ENCODE measurements around the gene ALDH16A1. TPM values are rescaled to one million over a fixed set of nuclear protein-coding genes. Genes with fewer than 3 reads are reported as not detected.

Gene ALDH16A1
- total RNA-seq, 1 experiment from 2014 or later, result 34.2 TPM

GRCh38 chr19:49407482-49408015 lies 45.5 kb upstream of the ALDH16A1 start:
- no peaks in the 10 kb centered on the region for H3K4me1 Mint-ChIP-seq (ENCODE audit: insufficient read depth, unreplicated experiment)
- no peak overlapping the region for H3K27ac Mint-ChIP-seq (ENCODE audit: low read depth, unreplicated experiment)
- no peaks in the 10 kb centered on the region for H3K36me3 Mint-ChIP-seq (ENCODE audit: insufficient read depth, unreplicated experiment)
- H3K9me3 Mint-ChIP-seq (ENCODE audit: unreplicated experiment), result no peaks in the 10 kb centered on the region
- H3K4me3 Mint-ChIP-seq (ENCODE audit: unreplicated experiment), result no peak overlapping the region
- peaks cover 12% of the 10 kb centered on the region for H3K27me3 Mint-ChIP-seq (ENCODE audit: insufficient read depth, unreplicated experiment)
- TF ChIP-seq CTCF (IDR thresholded peaks at IDR 0.05; ENCODE audit: unreplicated experiment), result no peak
- intact Hi-C loops (cut with micrococcal nuclease), result no loop called here
- CTCF ChIA-PET, result interaction anchor here (1.5 kb wide), 1 partner anchor 9 kb away, joined by 3 read pairs; no protein-coding TSS in a partner anchor
- POLR2A ChIA-PET, result interaction anchor here (0.6 to 1.6 kb wide), 2 partner anchors 16 to 45 kb away, joined by 3 to 4 read pairs; partner anchors contain the start of gene TEAD2
- no peak for DNase-seq (ENCODE audit: unreplicated experiment)
- no TSS peak for BruUV-seq (replicated peaks)

GRCh38 chr19:49408816-49409440 lies 44.1 kb upstream of the ALDH16A1 start:
- CTCF ChIA-PET, result interaction anchor here (0.6 kb wide), 1 partner anchor 15 kb away, joined by 4 read pairs; no protein-coding TSS in a partner anchor
- DNase-seq (ENCODE audit: unreplicated experiment), result no peak
- Mint-ChIP-seq H3K4me3 (ENCODE audit: unreplicated experiment) (no peak overlapping the region), H3K36me3 (ENCODE audit: insufficient read depth, unreplicated experiment) (no peaks in the 10 kb centered on the region), H3K9me3 (ENCODE audit: unreplicated experiment) (no peaks in the 10 kb centered on the region), H3K27ac (ENCODE audit: low read depth, unreplicated experiment) (no peak overlapping the region), H3K27me3 (ENCODE audit: insufficient read depth, unreplicated experiment) (peaks cover 12% of the 10 kb centered on the region), H3K4me1 (ENCODE audit: insufficient read depth, unreplicated experiment) (no peaks in the 10 kb centered on the region)
- BruUV-seq (replicated peaks), result no TSS peak
- intact Hi-C loops (cut with micrococcal nuclease), result no loop called here
- POLR2A ChIA-PET, result interaction anchor here (1.6 kb wide), 1 partner anchor 17 kb away, joined by 3 read pairs; no protein-coding TSS in a partner anchor
- no peak for TF ChIP-seq CTCF (IDR thresholded peaks at IDR 0.05; ENCODE audit: unreplicated experiment)

- DNase-seq (ENCODE audit: unreplicated experiment), result no peak
- Mint-ChIP-seq H3K9me3 (ENCODE audit: unreplicated experiment) (no peaks in the 10 kb centered on the region), H3K27ac (ENCODE audit: low read depth, unreplicated experiment) (no peak overlapping the region), H3K36me3 (ENCODE audit: insufficient read depth, unreplicated experiment) (no peaks in the 10 kb centered on the region), H3K27me3 (ENCODE audit: insufficient read depth, unreplicated experiment) (peaks cover 12% of the 10 kb centered on the region), H3K4me3 (ENCODE audit: unreplicated experiment) (no peak overlapping the region), H3K4me1 (ENCODE audit: insufficient read depth, unreplicated experiment) (no peaks in the 10 kb centered on the region)
- CTCF ChIA-PET, result interaction anchor here (0.6 kb wide), 1 partner anchor 15 kb away, joined by 4 read pairs; no protein-coding TSS in a partner anchor
- BruUV-seq (replicated peaks), result no TSS peak
- POLR2A ChIA-PET, result no interaction called here
- TF ChIP-seq CTCF (IDR thresholded peaks at IDR 0.05; ENCODE audit: unreplicated experiment), result no peak
- intact Hi-C loops (cut with micrococcal nuclease), result no loop called here
Observed at GRCh38 chr19:49409441-49410029, 43.5 kb upstream of the ALDH16A1 start.

GRCh38 chr19:49411681-49412326 lies 41.2 kb upstream of the ALDH16A1 start:
- no peak for TF ChIP-seq CTCF (IDR thresholded peaks at IDR 0.05; ENCODE audit: unreplicated experiment)
- Mint-ChIP-seq H3K4me3 (ENCODE audit: unreplicated experiment) (no peak overlapping the region), H3K27ac (ENCODE audit: low read depth, unreplicated experiment) (no peak overlapping the region), H3K4me1 (ENCODE audit: insufficient read depth, unreplicated experiment) (no peaks in the 10 kb centered on the region), H3K9me3 (ENCODE audit: unreplicated experiment) (no peaks in the 10 kb centered on the region), H3K27me3 (ENCODE audit: insufficient read depth, unreplicated experiment) (peaks cover 12% of the 10 kb centered on the region), H3K36me3 (ENCODE audit: insufficient read depth, unreplicated experiment) (no peaks in the 10 kb centered on the region)
- intact Hi-C loops (cut with micrococcal nuclease), result no loop called here
- no TSS peak for BruUV-seq (replicated peaks)
- DNase-seq (ENCODE audit: unreplicated experiment), result no peak
- CTCF ChIA-PET, result interaction anchor here (0.6 to 1.0 kb wide), 2 partner anchors 20 to 415 kb away, joined by 3 read pairs; no protein-coding TSS in a partner anchor
- POLR2A ChIA-PET, result no interaction called here
